Stomach smooth muscle (tissue), 2 donors: ENCODE data around the gene KCNC3.
A peak's percentile ranks its signal among the peaks of the same experiment; 100 is the strongest.
"Not testable (repeated sequence)": the region's sequence is repeated elsewhere in the genome, so short reads cannot be mapped to it uniquely, and the experiment has no call there.

Source experiments
- H3K27ac ChIP-seq: one replicate; pipeline ENCODE4 v1.7.0; 2013; ENCODE audit warnings: mild to moderate bottlenecking, low read length, inconsistent platforms
- H3K27me3 ChIP-seq, 2 donors: one replicate each; pipeline ENCODE4 v1.7.0; 2013; ENCODE audit warnings: low read length in 2 of 2; ENCODE audit not compliant: insufficient read depth in 2 of 2, control insufficient read depth in 1 of 2
- H3K36me3 ChIP-seq, 2 donors: one replicate each; pipeline ENCODE4 v1.7.0; 2013; ENCODE audit warnings: low read length in 2 of 2; ENCODE audit not compliant: control insufficient read depth in 2 of 2, insufficient read depth in 2 of 2
- H3K4me1 ChIP-seq: one replicate; pipeline ENCODE4 v1.7.0; 2013; ENCODE audit warnings: low read length; ENCODE audit not compliant: control insufficient read depth, insufficient read depth
- H3K4me3 ChIP-seq, 2 donors: one replicate each; pipeline ENCODE4 v1.7.0; 2013; ENCODE audit warnings: low read length in 2 of 2
- H3K9ac ChIP-seq, 2 donors: one replicate each; pipeline ENCODE4 v1.7.0; 2013; ENCODE audit warnings: low read length in 2 of 2, mild to moderate bottlenecking in 1 of 2
- H3K9me3 ChIP-seq, 2 donors: one replicate each; pipeline ENCODE4 v1.7.0; 2013; ENCODE audit warnings: low read length in 2 of 2; ENCODE audit not compliant: control insufficient read depth in 2 of 2
- donor health status: healthy.
- donor health status: Pancreatic carcinoma.

The KCNC3 gene

DNA sequence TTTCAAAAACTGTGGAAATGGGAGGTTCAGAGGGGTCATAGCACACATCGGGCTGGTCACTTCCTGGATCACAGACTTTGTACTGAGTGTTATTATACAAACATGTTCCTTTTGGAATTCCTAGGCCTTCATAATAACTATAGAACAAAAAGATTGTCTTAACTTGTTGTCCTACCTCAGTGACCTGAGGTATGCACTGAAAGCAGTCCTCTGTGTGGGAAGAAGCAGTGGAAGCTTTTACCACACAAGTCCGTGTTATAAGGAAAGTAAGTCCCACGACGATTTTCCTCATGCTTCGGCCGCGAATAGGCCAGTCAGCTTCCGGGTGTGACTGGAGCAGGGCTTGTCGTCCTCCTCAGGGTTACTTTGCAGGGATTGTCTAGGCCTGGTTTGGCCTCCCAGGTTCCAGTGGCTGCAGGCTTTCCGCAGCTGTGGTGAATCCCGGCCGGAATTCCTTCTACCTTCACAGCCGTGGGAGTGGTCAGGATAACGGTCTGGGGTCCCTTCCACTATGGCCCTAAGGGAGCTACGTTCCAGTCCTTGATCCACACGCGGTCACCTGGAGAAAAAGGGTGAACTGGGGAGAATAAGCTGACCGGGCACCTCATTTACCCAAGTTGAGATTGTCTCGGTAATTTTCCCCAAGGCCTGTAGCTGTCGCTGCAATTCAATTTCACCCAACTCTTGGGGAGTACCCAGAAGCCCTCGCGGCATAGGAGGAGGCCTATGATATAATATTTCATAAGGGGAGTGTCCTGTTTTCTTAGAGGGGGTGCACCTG lies 20.3 kb upstream of the KCNC3 start:
- peaks cover 0 to 7% of the 10 kb centered on the region in 2 donors for H3K9me3 ChIP-seq
- H3K4me1 ChIP-seq = no peaks in the 10 kb centered on the region
- no peak overlapping the region for H3K4me3 ChIP-seq
- H3K27ac ChIP-seq = no peak overlapping the region
- H3K9ac ChIP-seq = no peak overlapping the region
- no peaks in the 10 kb centered on the region for H3K27me3 ChIP-seq
- no peaks in the 10 kb centered on the region for H3K36me3 ChIP-seq

DNA sequence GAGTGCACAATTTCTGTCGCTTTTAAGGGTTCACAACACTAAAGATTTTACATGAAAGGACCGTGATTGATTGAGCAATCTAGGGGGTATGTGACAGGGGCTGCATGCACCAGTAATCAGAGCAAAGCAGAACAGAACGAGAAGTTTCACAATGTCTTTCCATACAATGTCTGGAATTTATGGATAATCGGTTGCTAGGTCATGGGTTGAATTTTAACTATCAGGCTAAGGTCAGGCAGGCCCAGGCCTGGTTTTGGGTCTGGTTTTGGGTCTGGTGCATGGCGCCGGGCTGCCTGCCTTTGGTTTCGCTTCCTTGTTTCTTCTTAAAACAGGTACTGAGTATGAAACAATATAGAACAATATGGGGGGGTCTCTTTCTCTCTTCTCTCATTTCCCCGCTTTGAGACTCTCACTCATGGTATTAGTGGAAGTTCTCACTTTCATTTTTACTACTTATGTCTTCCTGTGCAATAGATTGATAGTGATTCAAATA lies 18.0 kb upstream of the KCNC3 start:
- not testable (repeated sequence) for H3K27me3 ChIP-seq, H3K36me3 ChIP-seq, H3K4me1 ChIP-seq, H3K27ac ChIP-seq, H3K4me3 ChIP-seq, H3K9ac ChIP-seq, H3K9me3 ChIP-seq

DNA sequence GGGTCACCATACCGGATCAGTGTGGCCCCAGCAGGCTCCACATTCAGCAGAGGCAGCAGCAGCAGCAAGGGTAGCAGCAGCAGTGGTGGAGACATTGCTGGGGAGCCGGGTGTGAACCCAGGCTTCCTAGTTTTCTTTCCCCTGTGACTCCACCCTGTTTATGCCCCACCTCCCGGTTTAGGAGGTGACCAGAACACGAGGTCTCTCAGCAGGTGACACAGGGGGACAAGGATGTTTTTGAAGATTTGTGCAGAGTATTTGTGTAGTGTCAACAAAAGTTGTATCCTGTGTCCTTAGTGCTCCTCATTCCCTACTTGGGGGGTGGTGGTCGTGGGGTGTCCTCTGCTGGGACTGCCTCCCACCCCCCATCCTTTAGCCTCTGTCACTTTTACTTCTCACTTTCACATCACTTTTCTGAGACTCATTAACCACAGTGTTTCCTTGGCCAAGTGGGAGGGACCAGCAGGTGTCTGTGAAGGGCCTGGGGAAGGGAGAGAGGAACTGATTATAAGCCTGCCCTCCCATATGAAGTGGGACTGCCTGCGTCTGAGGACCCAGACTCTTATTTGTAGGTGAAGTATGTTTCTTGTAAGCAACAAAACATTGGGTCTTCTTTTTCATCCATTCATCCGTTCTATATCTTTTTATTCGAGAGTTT lies 15.6 kb upstream of the KCNC3 start:
- Histone ChIP-seq H3K4me3 (no peak overlapping the region), H3K27ac (no peak overlapping the region), H3K9me3 (peaks cover 0 to 7% of the 10 kb centered on the region in 2 donors), H3K27me3 (no peaks in the 10 kb centered on the region), H3K4me1 (no peaks in the 10 kb centered on the region), H3K9ac (no peak overlapping the region), H3K36me3 (no peaks in the 10 kb centered on the region)

DNA sequence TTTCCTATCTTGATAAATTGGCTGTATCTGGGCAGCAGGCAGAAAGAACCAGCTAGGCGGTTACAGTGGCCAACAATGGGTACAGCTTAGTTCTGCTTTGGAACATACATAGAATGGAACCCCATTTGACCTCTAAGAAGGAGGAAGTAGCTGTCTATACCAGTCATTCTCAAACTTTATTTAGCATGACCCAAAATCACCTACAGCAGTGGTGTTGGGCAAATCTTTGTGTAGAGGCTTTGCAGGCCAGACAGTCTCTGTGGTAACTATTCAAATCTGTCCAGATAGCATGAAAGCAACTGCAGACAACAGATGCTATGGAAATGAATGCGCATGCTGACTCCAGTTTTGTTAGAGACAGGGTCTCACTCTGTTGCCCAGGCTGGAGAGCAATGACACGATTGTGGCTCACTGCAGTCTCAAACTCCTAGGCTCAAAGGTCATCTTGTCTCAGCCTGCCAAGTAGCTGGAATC lies 12.0 kb upstream of the KCNC3 start:
- peaks cover 0 to 7% of the 10 kb centered on the region in 2 donors for H3K9me3 ChIP-seq
- no peaks in the 10 kb centered on the region for H3K36me3 ChIP-seq
- H3K27me3 ChIP-seq = peaks cover 0 to 4% of the 10 kb centered on the region in 2 donors
- H3K4me3 ChIP-seq = no peak overlapping the region
- H3K27ac ChIP-seq = no peak overlapping the region
- H3K9ac ChIP-seq = no peak overlapping the region
- H3K4me1 ChIP-seq = no peaks in the 10 kb centered on the region

- Histone ChIP-seq H3K9ac (no peak overlapping the region), H3K27me3 (peaks cover 0 to 6% of the 10 kb centered on the region in 2 donors), H3K36me3 (no peaks in the 10 kb centered on the region), H3K4me1 (no peaks in the 10 kb centered on the region), H3K9me3 (peaks cover 0 to 7% of the 10 kb centered on the region in 2 donors), H3K4me3 (no peak overlapping the region), H3K27ac (no peak overlapping the region)
These were observed 11.2 kb upstream of the KCNC3 start for GRCh38 chr19:50340331-50340730.

DNA sequence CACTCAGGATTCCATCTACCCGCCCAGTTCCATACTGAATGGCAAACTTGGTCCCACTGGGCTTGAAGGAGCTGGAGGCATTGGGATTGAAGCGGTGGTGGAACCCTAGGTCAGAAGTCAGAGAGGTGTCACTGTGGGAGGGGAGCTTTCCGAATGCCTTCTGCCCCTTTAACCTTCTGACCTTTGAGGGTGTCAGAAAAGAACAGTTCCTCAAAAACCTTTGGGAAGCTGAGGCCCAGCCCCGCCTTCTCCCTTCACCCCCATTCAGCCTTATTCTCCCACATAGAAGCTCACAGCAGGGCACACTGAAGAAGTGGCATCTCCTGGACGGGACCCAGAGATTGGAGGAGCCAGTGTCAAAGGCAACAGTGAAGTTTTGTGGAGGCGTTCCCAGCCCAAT lies 7.9 kb upstream of the KCNC3 start:
- not testable (repeated sequence) for H3K9ac ChIP-seq, H3K4me3 ChIP-seq, H3K36me3 ChIP-seq, H3K27ac ChIP-seq, H3K9me3 ChIP-seq
- Histone ChIP-seq H3K27me3 (peaks cover 15 to 31% of the 10 kb centered on the region in 2 donors), H3K4me1 (peaks cover 11% of the 10 kb centered on the region)

DNA sequence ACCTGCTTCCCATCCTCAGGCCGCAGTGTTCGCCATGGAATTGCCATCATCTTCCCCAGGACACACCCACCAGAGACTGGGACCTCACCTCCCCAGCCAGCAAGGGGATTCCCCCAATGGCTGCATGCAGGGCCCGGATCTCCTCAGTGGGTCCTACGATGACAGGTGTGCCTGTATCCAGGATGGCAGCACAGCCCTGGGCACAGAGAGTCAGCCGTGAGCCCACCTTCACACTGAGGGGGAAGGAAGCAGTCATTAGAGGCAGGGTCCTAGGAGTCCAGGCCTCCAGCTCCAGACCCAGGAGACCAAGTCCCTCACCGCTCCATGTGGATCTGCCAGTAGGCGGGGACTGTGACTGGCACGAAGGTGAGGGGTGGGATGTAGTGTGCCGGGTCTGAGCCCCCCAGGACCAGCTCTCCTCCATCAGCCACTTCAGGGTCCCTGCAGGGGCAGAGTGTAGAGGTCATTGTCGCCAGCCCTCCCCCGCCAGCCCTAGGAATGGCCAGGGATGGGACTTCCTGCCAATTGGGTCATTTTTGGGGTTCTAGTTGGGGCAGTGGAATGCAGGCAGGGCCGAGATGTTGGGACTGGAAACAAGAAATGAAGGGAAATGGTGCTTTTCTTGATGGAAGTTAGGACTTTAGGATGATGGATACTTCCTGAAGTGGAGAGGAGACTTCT lies 5.7 kb upstream of the KCNC3 start:
- Histone ChIP-seq H3K9me3 (no peaks in the 10 kb centered on the region), H3K4me1 (peaks cover 12% of the 10 kb centered on the region), H3K9ac (no peak overlapping the region), H3K27me3 (peaks cover 29 to 42% of the 10 kb centered on the region in 2 donors), H3K36me3 (no peaks in the 10 kb centered on the region), H3K4me3 (no peak overlapping the region), H3K27ac (no peak overlapping the region)

GRCh38 chr19:50333737-50334617 lies 4.8 kb upstream of the KCNC3 start:
- Histone ChIP-seq H3K4me1 (peaks cover 19% of the 10 kb centered on the region), H3K9me3 (no peaks in the 10 kb centered on the region), H3K4me3 (peak overlapping the region; percentile 71 to 75), H3K9ac (peak overlapping the region in 1 of 2 donors; percentile 44), H3K27ac (no peak overlapping the region), H3K36me3 (no peaks in the 10 kb centered on the region), H3K27me3 (peaks cover 34 to 45% of the 10 kb centered on the region in 2 donors)

DNA sequence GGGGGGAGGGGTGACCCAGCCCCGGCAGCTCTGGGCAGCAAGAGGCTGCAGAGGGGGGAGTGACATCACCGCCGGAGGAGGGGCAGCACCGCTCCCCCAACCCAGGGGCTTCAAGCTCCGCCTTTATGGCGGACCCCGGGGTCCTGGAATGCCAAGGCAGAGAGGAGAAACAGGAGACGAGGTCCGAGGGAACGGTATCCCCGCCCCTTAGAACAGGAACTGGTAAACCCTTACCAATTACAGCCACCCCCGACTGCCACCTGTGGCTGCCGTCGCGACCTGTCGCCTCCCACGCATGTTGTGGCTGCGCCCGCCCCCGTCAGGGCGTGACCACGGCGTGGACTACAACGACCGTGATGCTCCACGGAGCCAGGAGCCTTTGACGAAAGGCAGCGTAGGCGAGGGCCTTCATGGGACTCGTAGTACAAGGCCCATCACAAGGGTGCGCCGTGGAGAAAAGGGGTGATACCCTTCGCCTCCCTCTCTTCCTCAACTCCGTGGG lies 4.1 kb upstream of the KCNC3 start:
- H3K9me3 ChIP-seq = no peaks in the 10 kb centered on the region
- H3K36me3 ChIP-seq = no peaks in the 10 kb centered on the region
- peak overlapping the region in 1 of 2 donors; percentile 44 for H3K9ac ChIP-seq
- H3K27ac ChIP-seq = no peak overlapping the region
- peaks cover 37 to 45% of the 10 kb centered on the region in 2 donors for H3K27me3 ChIP-seq
- peaks cover 19% of the 10 kb centered on the region for H3K4me1 ChIP-seq
- peak overlapping the region; percentile 71 to 75 for H3K4me3 ChIP-seq
